ENCODE measurements around the gene ATP6AP1.
A peak's percentile ranks its signal among the peaks of the same experiment; 100 is the strongest.

The ATP6AP1 gene

DNA sequence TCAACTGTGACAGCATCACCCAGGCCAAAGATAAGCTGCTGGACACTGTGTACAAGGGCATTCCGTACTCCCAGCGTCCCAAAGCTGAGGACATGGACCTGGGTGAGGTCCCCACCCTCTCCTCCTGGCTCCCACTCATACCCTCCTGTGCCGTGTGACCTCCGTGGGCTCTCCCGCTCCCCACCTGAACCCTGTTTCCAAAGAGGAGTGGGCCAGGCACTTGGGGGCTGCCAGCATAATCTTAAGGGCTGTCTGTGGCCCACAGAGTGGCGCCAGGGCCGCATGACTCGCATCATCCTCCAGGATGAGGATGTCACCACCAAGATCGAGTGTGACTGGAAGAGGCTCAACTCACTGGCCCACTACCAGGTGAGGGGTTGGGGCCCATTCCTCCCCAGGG is 40.6 kb downstream of the ATP6AP1 start:
- Histone ChIP-seq H3K9ac (ENCODE audit: low read depth, low read length) (no peak overlapping the region), H3K27ac (ENCODE audit: low read length) (no peak overlapping the region), H3K4me3 (ENCODE audit: low read length) (no peak overlapping the region), H3K4me1 (ENCODE audit: insufficient read depth, low read length) (no peaks in the 10 kb centered on the region), H3K9me3 (ENCODE audit: insufficient read depth, low read depth, low read length) (no peaks in the 10 kb centered on the region), H3K36me3 (ENCODE audit: insufficient read depth, low read depth, low read length) (peaks cover 3% of the 10 kb centered on the region), H3K27me3 (ENCODE audit: insufficient read depth, low read length) (no peaks in the 10 kb centered on the region)

- Histone ChIP-seq H3K36me3 (ENCODE audit: insufficient read depth, low read depth, low read length) (no peaks in the 10 kb centered on the region; the same call in none of the 2 replicates), H3K9me3 (ENCODE audit: insufficient read depth, low read depth, low read length) (no peaks in the 10 kb centered on the region)
Observed at GRCh38 chrX:154469880-154470279, 41.4 kb downstream of the ATP6AP1 start.

DNA sequence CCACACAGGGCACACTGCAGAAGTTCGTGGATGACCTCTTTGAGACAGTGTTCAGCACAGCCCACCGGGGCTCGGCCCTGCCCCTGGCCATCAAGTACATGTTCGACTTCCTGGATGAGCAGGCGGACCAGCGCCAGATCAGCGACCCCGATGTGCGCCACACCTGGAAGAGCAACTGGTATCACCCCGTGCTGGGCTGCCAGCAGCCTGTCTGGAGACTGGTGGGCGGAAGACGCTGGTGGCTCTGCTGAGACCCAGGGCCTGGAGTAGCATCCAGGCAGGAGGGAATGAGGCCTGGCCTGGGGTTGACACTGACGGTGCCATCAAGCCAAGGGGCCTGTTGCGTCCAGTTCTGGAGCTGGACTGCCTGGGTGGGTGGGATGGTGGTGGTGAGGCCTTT is 42.0 kb downstream of the ATP6AP1 start:
- H3K9me3 ChIP-seq (ENCODE audit: insufficient read depth, low read depth, low read length): no peaks in the 10 kb centered on the region
- H3K9ac ChIP-seq (ENCODE audit: low read depth, low read length): no peak overlapping the region
- H3K36me3 ChIP-seq (ENCODE audit: insufficient read depth, low read depth, low read length): no peaks in the 10 kb centered on the region; the same call in none of the 2 replicates
- no peaks in the 10 kb centered on the region for H3K4me1 ChIP-seq (ENCODE audit: insufficient read depth, low read length)
- no peak overlapping the region for H3K27ac ChIP-seq (ENCODE audit: low read length)
- H3K4me3 ChIP-seq (ENCODE audit: low read length): no peak overlapping the region
- H3K27me3 ChIP-seq (ENCODE audit: insufficient read depth, low read length): no peaks in the 10 kb centered on the region

More at GRCh38 chrX:154469880-154470279, 41.4 kb downstream of the ATP6AP1 start:
- Histone ChIP-seq H3K4me1 (ENCODE audit: insufficient read depth, low read length) (no peaks in the 10 kb centered on the region), H3K9ac (ENCODE audit: low read depth, low read length) (no peak overlapping the region), H3K27me3 (ENCODE audit: insufficient read depth, low read length) (no peaks in the 10 kb centered on the region), H3K27ac (ENCODE audit: low read length) (no peak overlapping the region), H3K4me3 (ENCODE audit: low read length) (no peak overlapping the region)

- H3K27ac ChIP-seq (ENCODE audit: low read length): no peak overlapping the region
- no peaks in the 10 kb centered on the region for H3K27me3 ChIP-seq (ENCODE audit: insufficient read depth, low read length)
- no peaks in the 10 kb centered on the region for H3K4me1 ChIP-seq (ENCODE audit: insufficient read depth, low read length)
- H3K9ac ChIP-seq (ENCODE audit: low read depth, low read length): no peak overlapping the region
- H3K36me3 ChIP-seq (ENCODE audit: insufficient read depth, low read depth, low read length): no peaks in the 10 kb centered on the region; the same call in none of the 2 replicates
- no peak overlapping the region for H3K4me3 ChIP-seq (ENCODE audit: low read length)
- no peaks in the 10 kb centered on the region for H3K9me3 ChIP-seq (ENCODE audit: insufficient read depth, low read depth, low read length)
Observed at GRCh38 chrX:154470914-154471568, 42.6 kb downstream of the ATP6AP1 start.

- no peaks in the 10 kb centered on the region for H3K27me3 ChIP-seq (ENCODE audit: insufficient read depth, low read length)
- no peaks in the 10 kb centered on the region for H3K4me1 ChIP-seq (ENCODE audit: insufficient read depth, low read length)
- H3K36me3 ChIP-seq (ENCODE audit: insufficient read depth, low read depth, low read length): no peaks in the 10 kb centered on the region; the same call in none of the 2 replicates
- H3K9me3 ChIP-seq (ENCODE audit: insufficient read depth, low read depth, low read length): no peaks in the 10 kb centered on the region
- no peak overlapping the region for H3K27ac ChIP-seq (ENCODE audit: low read length)
- H3K9ac ChIP-seq (ENCODE audit: low read depth, low read length): no peak overlapping the region
- H3K4me3 ChIP-seq (ENCODE audit: low read length): no peak overlapping the region
Observed at GRCh38 chrX:154471839-154472684, 43.6 kb downstream of the ATP6AP1 start.

DNA sequence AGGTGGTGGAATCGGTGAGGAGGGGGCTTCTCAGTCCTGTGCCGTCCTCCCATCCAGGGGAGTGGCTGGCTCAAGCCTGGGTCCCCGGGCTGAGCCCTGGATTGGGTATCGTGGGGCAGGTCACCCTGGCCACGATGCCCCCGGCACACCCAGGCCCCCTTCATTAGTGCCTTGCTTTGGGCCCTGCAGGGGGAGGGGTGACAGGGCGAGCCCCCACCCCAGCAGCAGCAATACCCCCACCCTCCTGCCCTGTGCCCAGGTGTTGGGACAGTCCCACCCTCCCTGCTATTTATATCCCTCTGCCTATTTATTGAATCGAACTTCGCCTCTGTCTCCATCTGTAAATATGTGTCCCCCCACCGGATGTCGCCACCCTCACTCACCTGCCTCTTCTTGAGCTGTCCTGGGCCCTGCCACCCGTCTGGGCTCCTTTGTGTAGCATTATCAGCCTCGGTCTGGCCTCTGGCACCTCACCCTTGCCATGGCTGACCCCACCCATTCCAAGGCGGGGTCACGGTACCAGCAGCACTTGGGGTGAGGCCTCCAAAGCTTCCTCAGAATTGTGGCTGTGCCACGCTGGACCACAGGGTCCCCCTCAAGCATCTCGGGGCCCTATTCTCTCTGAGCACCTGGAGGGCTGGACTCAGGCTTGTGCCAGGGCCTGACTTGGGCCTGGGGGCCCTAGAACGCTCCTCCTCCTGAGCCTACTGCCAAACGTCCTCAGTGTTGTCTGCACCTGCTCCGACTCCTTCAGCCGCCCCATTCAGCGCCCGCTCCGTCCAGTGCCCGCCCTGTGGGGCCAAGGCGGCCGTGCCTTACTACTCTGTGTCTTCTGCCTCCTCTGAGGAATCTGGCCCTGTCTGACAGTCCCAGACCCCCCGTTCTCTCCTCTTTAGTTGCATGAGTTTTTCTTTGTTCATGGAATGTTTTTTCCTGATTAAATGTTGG is 44.5 kb downstream of the ATP6AP1 start:
- Histone ChIP-seq H3K4me1 (ENCODE audit: insufficient read depth, low read length) (no peaks in the 10 kb centered on the region), H3K9ac (ENCODE audit: low read depth, low read length) (no peak overlapping the region)

GRCh38 chrX:154473683-154474082 is 45.2 kb downstream of the ATP6AP1 start:
- Histone ChIP-seq H3K27ac (ENCODE audit: low read length) (no peak overlapping the region), H3K9ac (ENCODE audit: low read depth, low read length) (no peak overlapping the region), H3K4me1 (ENCODE audit: insufficient read depth, low read length) (no peaks in the 10 kb centered on the region), H3K9me3 (ENCODE audit: insufficient read depth, low read depth, low read length) (no peaks in the 10 kb centered on the region), H3K27me3 (ENCODE audit: insufficient read depth, low read length) (no peaks in the 10 kb centered on the region; the same call in 1 of the 2 replicates), H3K4me3 (ENCODE audit: low read length) (no peak overlapping the region), H3K36me3 (ENCODE audit: insufficient read depth, low read depth, low read length) (no peaks in the 10 kb centered on the region; the same call in none of the 2 replicates)

More for the DNA sequence above, 44.5 kb downstream of the ATP6AP1 start:
- Histone ChIP-seq H3K36me3 (ENCODE audit: insufficient read depth, low read depth, low read length) (no peaks in the 10 kb centered on the region; the same call in none of the 2 replicates), H3K4me3 (ENCODE audit: low read length) (no peak overlapping the region), H3K9me3 (ENCODE audit: insufficient read depth, low read depth, low read length) (no peaks in the 10 kb centered on the region), H3K27me3 (ENCODE audit: insufficient read depth, low read length) (no peaks in the 10 kb centered on the region; the same call in 1 of the 2 replicates), H3K27ac (ENCODE audit: low read length) (no peak overlapping the region)

GRCh38 chrX:154476821-154477220 is 48.3 kb downstream of the ATP6AP1 start:
- Histone ChIP-seq H3K27ac (ENCODE audit: low read length) (no peak overlapping the region), H3K4me3 (ENCODE audit: low read length) (no peak overlapping the region), H3K9me3 (ENCODE audit: insufficient read depth, low read depth, low read length) (no peaks in the 10 kb centered on the region), H3K27me3 (ENCODE audit: insufficient read depth, low read length) (no peaks in the 10 kb centered on the region; the same call in 1 of the 2 replicates), H3K4me1 (ENCODE audit: insufficient read depth, low read length) (no peaks in the 10 kb centered on the region), H3K9ac (ENCODE audit: low read depth, low read length) (no peak overlapping the region), H3K36me3 (ENCODE audit: insufficient read depth, low read depth, low read length) (no peaks in the 10 kb centered on the region)

DNA sequence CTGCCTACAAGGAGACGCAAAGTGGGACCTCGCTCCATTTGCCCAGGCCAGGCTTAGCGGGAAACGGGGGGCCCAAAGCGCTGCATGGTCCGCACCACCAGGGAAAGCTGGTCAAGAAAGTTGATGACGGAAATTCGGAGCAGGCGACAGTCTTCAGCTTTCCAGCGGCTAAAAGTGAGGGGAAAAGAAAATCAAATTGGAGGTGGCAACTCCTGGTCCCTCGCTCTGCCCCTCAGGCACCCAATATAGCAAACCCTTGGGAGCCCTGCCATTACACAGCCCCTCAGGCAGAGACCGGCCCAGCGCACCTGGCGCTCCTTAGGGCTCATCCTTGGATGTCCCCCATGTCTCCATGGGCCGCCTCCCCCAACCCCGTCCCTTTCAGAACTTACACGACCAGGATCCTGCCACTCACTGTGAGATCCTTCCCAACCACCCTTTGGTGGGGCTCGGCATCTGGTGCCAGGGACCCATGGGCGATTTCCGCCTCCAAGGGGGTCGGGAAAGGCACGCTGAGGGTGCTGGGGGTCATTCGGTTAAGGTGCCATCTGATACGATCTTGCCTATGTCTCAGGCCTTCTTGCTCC is 49.5 kb downstream of the ATP6AP1 start:
- Histone ChIP-seq H3K27me3 (ENCODE audit: insufficient read depth, low read length) (no peaks in the 10 kb centered on the region; the same call in 1 of the 2 replicates), H3K4me1 (ENCODE audit: insufficient read depth, low read length) (no peaks in the 10 kb centered on the region), H3K4me3 (ENCODE audit: low read length) (peak overlapping the region; percentile 60), H3K9me3 (ENCODE audit: insufficient read depth, low read depth, low read length) (no peaks in the 10 kb centered on the region), H3K27ac (ENCODE audit: low read length) (no peak overlapping the region), H3K36me3 (ENCODE audit: insufficient read depth, low read depth, low read length) (no peaks in the 10 kb centered on the region), H3K9ac (ENCODE audit: low read depth, low read length) (no peak overlapping the region)

GRCh38 chrX:154478728-154479622 is 50.5 kb downstream of the ATP6AP1 start, which contains the start of gene LAGE3:
LAGE3 (minus strand) TSS chrX:154479281; CDS start chrX:154478915, 366 bp downstream.
- Histone ChIP-seq H3K4me3 (ENCODE audit: low read length) (peak within 1 kb of the TSS; percentile 60), H3K27ac (ENCODE audit: low read length) (no peak within 1 kb of the TSS), H3K9me3 (ENCODE audit: insufficient read depth, low read depth, low read length) (no peaks in the 10 kb centered on the region), H3K36me3 (ENCODE audit: insufficient read depth, low read depth, low read length) (no peaks in the 10 kb centered on the region), H3K4me1 (ENCODE audit: insufficient read depth, low read length) (no peaks in the 10 kb centered on the region), H3K27me3 (ENCODE audit: insufficient read depth, low read length) (no peaks in the 10 kb centered on the region; the same call in 1 of the 2 replicates), H3K9ac (ENCODE audit: low read depth, low read length) (peak within 1 kb of the TSS; percentile 48; the same call in 1 of the 2 replicates)

All from iPS-20b (cell line).